Liver (tissue), 9 donors: ENCODE results near the gene MAP3K13. TPM values are rescaled to one million over a fixed set of nuclear protein-coding genes. Genes with fewer than 3 reads are reported as not detected.
"Not testable (repeated sequence)": the region's sequence is repeated elsewhere in the genome, so short reads cannot be mapped to it uniquely, and the experiment has no call there.

Experiments used
- DNase-seq: peaks from one replicate; pipeline ENCODE4 v3.0.0-alpha.2; 2017; ENCODE audit warnings: low spot score
- H3K27ac ChIP-seq, 2 donors: one replicate each; pipeline ENCODE4 v1.7.0; 2013; ENCODE audit warnings: inconsistent platforms in 2 of 2, low read length in 2 of 2, control low read depth in 1 of 2, low read depth in 1 of 2, mild to moderate bottlenecking in 1 of 2
- H3K27me3 ChIP-seq, 4 donors: one replicate each; pipeline versions ENCODE4 v1.6.1 to v1.7.0; 2013; ENCODE audit warnings: low read length in 3 of 4, inconsistent platforms in 1 of 4, mild to moderate bottlenecking in 1 of 4, moderate library complexity in 1 of 4; ENCODE audit not compliant: control insufficient read depth in 4 of 4, insufficient read depth in 4 of 4
- H3K36me3 ChIP-seq, 4 donors: one replicate each; pipeline versions ENCODE4 v1.6.1 to v1.7.0; 2013; ENCODE audit warnings: low read length in 3 of 4, mild to moderate bottlenecking in 3 of 4, low read depth in 1 of 4, moderate library complexity in 1 of 4; ENCODE audit not compliant: control insufficient read depth in 4 of 4, insufficient read depth in 3 of 4
- H3K4me1 ChIP-seq, 4 donors: one replicate each; pipeline versions ENCODE4 v1.6.1 to v1.7.0; 2013; ENCODE audit warnings: low read length in 3 of 4, mild to moderate bottlenecking in 3 of 4, moderate library complexity in 1 of 4; ENCODE audit not compliant: control insufficient read depth in 4 of 4, insufficient read depth in 4 of 4
- H3K4me3 ChIP-seq, 3 donors: one replicate each; pipeline versions ENCODE4 v1.6.1 to v1.7.0; 2013; ENCODE audit warnings: low read length in 3 of 3, control low read depth in 1 of 3, low read depth in 1 of 3, mild to moderate bottlenecking in 1 of 3
- H3K9ac ChIP-seq, 2 donors: one replicate each; pipeline ENCODE4 v1.7.0; 2013; ENCODE audit warnings: low read length in 2 of 2, mild to moderate bottlenecking in 2 of 2, moderate library complexity in 2 of 2, control low read depth in 1 of 2, low read depth in 1 of 2
- H3K9me3 ChIP-seq, 4 donors: one replicate each; pipeline versions ENCODE4 v1.6.1 to v1.7.0; 2013; ENCODE audit warnings: low read length in 3 of 4; ENCODE audit not compliant: control insufficient read depth in 4 of 4
- ATF3 ChIP-seq: IDR thresholded peaks from 2 replicates; pipeline ENCODE4 v1.6.1; 2016; ENCODE audit warnings: antibody characterized with exemption
- EGR1 ChIP-seq, 2 donors: IDR thresholded peaks; 2 replicates each; pipeline ENCODE4 v1.6.1; 2016 to 2018; ENCODE audit warnings: antibody characterized with exemption in 2 of 2, low read depth in 2 of 2
- FOXA1 ChIP-seq: IDR thresholded peaks from 2 replicates; pipeline ENCODE4 v1.6.1; 2016; ENCODE audit warnings: antibody characterized with exemption
- FOXA2 ChIP-seq: IDR thresholded peaks from 2 replicates; pipeline ENCODE4 v1.6.1; 2016; ENCODE audit warnings: antibody characterized with exemption
- GABPA ChIP-seq, 2 donors: IDR thresholded peaks in 1 of 2; conservative IDR thresholded peaks in 1 of 2; 2 replicates each; pipeline ENCODE4 v1.6.1; 2016; ENCODE audit warnings: antibody characterized with exemption in 2 of 2, mild to moderate bottlenecking in 1 of 2, moderate library complexity in 1 of 2
- HNF4A ChIP-seq, 2 donors: conservative IDR thresholded peaks; 2 replicates each; pipeline ENCODE4 v1.6.1; 2016; ENCODE audit warnings: antibody characterized with exemption in 2 of 2, mild to moderate bottlenecking in 2 of 2
- HNF4G ChIP-seq: IDR thresholded peaks from 2 replicates; pipeline ENCODE4 v1.6.1; 2016; ENCODE audit warnings: antibody characterized with exemption
- JUND ChIP-seq, 2 donors: IDR thresholded peaks; 2 replicates each; pipeline ENCODE4 v1.6.1; 2016; ENCODE audit warnings: antibody characterized with exemption in 2 of 2
- MAX ChIP-seq: IDR thresholded peaks from 2 replicates; pipeline ENCODE4 v1.6.1; 2016; ENCODE audit warnings: antibody characterized with exemption
- NR2F2 ChIP-seq: IDR thresholded peaks from 2 replicates; pipeline ENCODE4 v1.6.1; 2016; ENCODE audit warnings: antibody characterized with exemption
- RAD21 ChIP-seq, 2 donors: IDR thresholded peaks; 2 replicates each; pipeline ENCODE4 v1.6.1; 2016; ENCODE audit warnings: antibody characterized with exemption in 2 of 2, mild to moderate bottlenecking in 2 of 2
- RXRA ChIP-seq, 2 donors: IDR thresholded peaks; 2 replicates each; pipeline ENCODE4 v1.6.1; 2017 to 2018; ENCODE audit warnings: antibody characterized with exemption in 2 of 2, mild to moderate bottlenecking in 1 of 2
- SP1 ChIP-seq: IDR thresholded peaks from 2 replicates; pipeline ENCODE4 v1.6.1; 2018; ENCODE audit warnings: antibody characterized with exemption, mild to moderate bottlenecking
- YY1 ChIP-seq: IDR thresholded peaks from 2 replicates; pipeline ENCODE4 v1.6.1; 2016; ENCODE audit warnings: antibody characterized with exemption, mild to moderate bottlenecking
- ZBTB33 ChIP-seq: IDR thresholded peaks from 2 replicates; pipeline ENCODE4 v1.6.1; 2016; ENCODE audit warnings: antibody characterized with exemption
- WGBS: extraction: QIAGEN DNeasy Blood & Tissue Kit; methylation state at CpG from one replicate; pipeline ENCODE4 v1.1.7; 2013; 5-methylcytosine and 5-hydroxymethylcytosine counted together
- polyA plus RNA-seq, 2 donors: library from polyadenylated mRNA; stranded (reverse) in 1 of 2; unstranded in 1 of 2; fragments of 200-250 nt in 1 of 2; fragments of >200 nt in 1 of 2; fragmentation: Nextera tagmentation in 1 of 2; extraction: Ambion mirVana in 1 of 2; gene quantifications; one replicate each; pipeline versions ENCODE4 v1.2.1 to v1.2.3, GENCODE V29; 2013 to 2015
- total RNA-seq, 2 donors: library from RNA; depleted of rRNA; stranded (reverse); fragments of >200 nt; gene quantifications; one replicate each; pipeline ENCODE4 v1.2.3, GENCODE V29; 2014
- donor health status: healthy.
- donor health status: healthy.
- donor health status: healthy.
- donor health status: healthy.
- donor health status: healthy.

The MAP3K13 gene
- total and polyA plus RNA-seq, 4 donors = 11.3 to 38.1 (median 26.5) TPM

GRCh38 chr3:185382154-185382553, 19.2 kb downstream of the MAP3K13 start:
- no peak for TF ChIP-seq ZBTB33
- TF ChIP-seq NR2F2 = no peak
- TF ChIP-seq FOXA1 = no peak
- no peak for TF ChIP-seq ATF3
- TF ChIP-seq YY1 = no peak
- TF ChIP-seq SP1 = no peak
- H3K27ac ChIP-seq = no peak overlapping the region
- no peaks in the 10 kb centered on the region for H3K27me3 ChIP-seq
- no peaks in the 10 kb centered on the region for H3K36me3 ChIP-seq
- no peak for DNase-seq
- no peaks in the 10 kb centered on the region for H3K9me3 ChIP-seq
- H3K9ac ChIP-seq = no peak overlapping the region
- peaks cover 0 to 3% (median 0%) of the 10 kb centered on the region in 4 donors for H3K4me1 ChIP-seq
- no peak overlapping the region for H3K4me3 ChIP-seq
- 97% methylated on average over 1 of the region's 1 CpG for WGBS

- not testable (repeated sequence) for H3K4me1 ChIP-seq, H3K4me3 ChIP-seq, H3K9ac ChIP-seq, H3K27ac ChIP-seq, DNase-seq, H3K27me3 ChIP-seq, H3K9me3 ChIP-seq, H3K36me3 ChIP-seq
- 98% methylated on average over 3 of the region's 3 CpGs for WGBS
These were observed 23.6 kb downstream of the MAP3K13 start for GRCh38 chr3:185386515-185386914.

GRCh38 chr3:185387646-185388045, 24.7 kb downstream of the MAP3K13 start:
- Histone ChIP-seq H3K9ac (no peak overlapping the region), H3K4me3 (no peak overlapping the region), H3K27me3 (no peaks in the 10 kb centered on the region), H3K27ac (no peak overlapping the region), H3K9me3 (no peaks in the 10 kb centered on the region), H3K4me1 (no peaks in the 10 kb centered on the region), H3K36me3 (no peaks in the 10 kb centered on the region)
- TF ChIP-seq RAD21 (IDR thresholded peaks at IDR 0.05) (no peak), FOXA1 (no peak), HNF4A (conservative IDR thresholded peaks at IDR 0.05) (no peak)
- no peak for DNase-seq
- whole genome bisulfite sequencing = 82% methylated on average over 1 of the region's 1 CpG

- H3K27me3 ChIP-seq = no peaks in the 10 kb centered on the region
- no peak overlapping the region for H3K27ac ChIP-seq
- no peaks in the 10 kb centered on the region for H3K36me3 ChIP-seq
- no peak overlapping the region for H3K4me3 ChIP-seq
- H3K9me3 ChIP-seq = no peaks in the 10 kb centered on the region
- H3K9ac ChIP-seq = no peak overlapping the region
- WGBS = 96% methylated on average over 3 of the region's 3 CpGs
- DNase-seq = no peak
- no peak for TF ChIP-seq MAX
- TF ChIP-seq FOXA2 = no peak
- no peak for TF ChIP-seq RXRA (IDR thresholded peaks at IDR 0.05)
- TF ChIP-seq RAD21 (IDR thresholded peaks at IDR 0.05) = no peak
- TF ChIP-seq ATF3 = no peak
- no peak for TF ChIP-seq EGR1 (IDR thresholded peaks at IDR 0.05; ENCODE audit: low read depth in 2 of 2)
- no peak for TF ChIP-seq ZBTB33
- no peak for TF ChIP-seq SP1
- no peak for TF ChIP-seq GABPA (IDR thresholded peaks at IDR 0.05 in 1 of 2, conservative IDR thresholded peaks at IDR 0.05 in 1 of 2)
- TF ChIP-seq JUND (IDR thresholded peaks at IDR 0.05) = no peak
- TF ChIP-seq NR2F2 = no peak
- no peak for TF ChIP-seq HNF4G
- no peaks in the 10 kb centered on the region for H3K4me1 ChIP-seq
These were observed 30.1 kb downstream of the MAP3K13 start for GRCh38 chr3:185393055-185393454.
